Activated CD8-positive, alpha-beta memory T cell treated with anti-CD3 and anti-CD28 coated beads for 24 hours (primary cell): ENCODE data around the gene OPN1SW.

ENCODE experiments used
- DNase-seq: peaks from one replicate; pipeline ENCODE4 v3.0.0-alpha.2; 2020

OPN1SW gene

DNA sequence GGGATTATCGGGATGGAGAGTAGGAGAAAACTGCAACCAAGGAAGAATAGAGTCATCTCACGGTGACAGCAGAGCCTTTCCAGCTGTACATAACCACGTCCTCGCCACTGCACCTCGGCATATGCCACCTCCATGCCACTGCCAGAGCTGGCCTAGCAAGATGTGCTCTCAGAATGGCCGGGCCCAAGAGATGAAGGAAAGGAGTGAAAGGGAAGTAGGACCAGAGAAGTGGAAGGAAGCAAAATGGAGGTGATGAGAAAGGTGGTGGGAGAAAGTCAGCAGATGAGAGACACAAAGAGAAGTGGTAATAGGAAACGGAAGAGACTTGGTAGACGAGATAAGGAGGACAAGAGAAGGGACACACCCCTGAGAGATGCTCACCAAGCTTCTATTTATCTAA, 44.4 kb downstream of the OPN1SW start:
- no peak for DNase-seq

GRCh38 chr7:128729494-128729893, 46.1 kb downstream of the OPN1SW start:
- DNase-seq, result no peak

DNA sequence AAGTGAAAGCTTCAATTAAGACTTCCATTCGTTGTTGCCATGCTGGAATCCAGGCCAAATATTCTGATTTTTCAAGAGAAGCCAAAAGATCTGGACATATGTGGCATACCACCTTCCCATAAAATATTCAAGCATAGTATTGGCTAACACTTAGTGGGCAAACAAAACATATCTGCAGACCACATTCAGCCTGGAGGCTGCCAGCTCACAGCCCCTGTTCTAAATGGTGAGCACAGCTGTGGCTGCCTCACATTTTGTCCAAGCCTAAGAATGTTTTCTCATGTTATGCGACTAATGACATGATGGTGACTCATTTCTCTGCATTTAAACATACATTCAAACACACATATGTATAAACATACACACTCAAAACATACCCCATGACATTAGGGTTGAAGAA, 47.0 kb downstream of the OPN1SW start:
- DNase-seq, result no peak

GRCh38 chr7:128727239-128727638, 48.4 kb downstream of the OPN1SW start:
- no peak for DNase-seq

GRCh38 chr7:128726737-128727072, 48.9 kb downstream of the OPN1SW start:
- no peak for DNase-seq

DNA sequence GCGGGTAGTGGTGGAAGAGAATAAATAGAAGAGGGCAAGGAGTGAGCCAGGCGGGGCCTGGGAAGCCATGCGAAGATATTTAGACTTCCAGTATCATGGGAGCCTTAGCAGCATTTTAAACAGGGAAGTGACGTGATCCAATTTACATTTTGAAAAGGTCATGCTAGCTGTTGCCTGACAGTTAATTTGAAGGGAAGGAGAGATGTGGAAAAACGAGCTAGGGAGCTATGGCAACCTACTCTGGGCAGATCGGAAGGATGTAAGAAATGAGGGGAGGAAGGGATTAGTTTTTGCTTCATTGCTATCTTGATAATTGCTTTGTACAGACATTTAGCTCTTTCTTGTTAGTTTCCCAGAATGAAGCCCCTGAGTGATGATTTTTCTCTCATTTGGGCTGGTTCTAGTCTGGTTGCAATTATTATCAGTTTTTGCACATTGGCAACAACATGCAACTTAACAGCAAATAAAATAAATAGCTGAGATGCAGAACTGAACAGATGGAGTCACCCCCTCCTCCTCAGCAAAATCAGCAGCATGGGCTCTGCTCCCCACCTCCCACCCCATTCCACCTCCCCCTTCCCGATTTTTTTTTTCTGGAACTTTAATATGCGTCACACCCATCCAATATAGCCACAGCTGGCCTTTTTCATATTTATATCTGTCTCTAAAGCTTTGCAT, 49.4 kb downstream of the OPN1SW start:
- DNase-seq, result no peak

DNA sequence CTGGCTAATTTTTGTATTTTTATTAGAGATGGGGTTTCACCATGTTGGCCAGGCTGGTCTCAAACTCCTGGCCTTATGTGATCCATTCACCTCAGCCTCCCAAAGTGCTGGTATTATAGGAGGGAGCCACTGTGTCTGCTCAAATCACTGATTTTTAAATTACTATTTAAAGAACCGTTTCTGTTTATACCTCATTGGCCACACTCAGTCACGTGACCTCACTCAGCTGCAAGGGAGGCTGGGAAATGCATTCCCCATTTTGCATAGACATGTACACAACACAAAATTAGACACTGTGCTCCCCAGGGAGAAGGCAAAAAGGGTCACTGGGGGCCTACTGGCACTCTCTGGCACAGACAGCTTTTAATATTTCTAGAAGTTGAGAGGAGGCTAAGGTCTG, 50.1 kb downstream of the OPN1SW start:
- no peak for DNase-seq

- DNase-seq, result no peak
Measured at GRCh38 chr7:128724743-128725142, 50.9 kb downstream of the OPN1SW start.
